PC-3 (cell line): ENCODE data around the gene THAP6. TPM values are rescaled to one million over a fixed set of nuclear protein-coding genes. Genes with fewer than 3 reads are reported as not detected.

Source experiments
- ATAC-seq: fragments of 200-7000 bp; cut with Tn5 transposase; 2 replicates; pipeline ENCODE4 v1.9.1; 2020; ENCODE audit warnings: mild to moderate bottlenecking, moderate library complexity
- BruUV-seq: library from RNA; stranded (reverse); fragments of 400-500 nt; replicated peaks from 2 replicates; lab custom pipeline; 2021; lab: Mats Ljungman, UMichigan
- CTCF ChIA-PET: fragments of 300-600 bp; sonication (Branson Sonifier 250); formaldehyde crosslinking; loops from one replicate; lab custom pipeline; 2022; ENCODE audit warnings: antibody characterized with exemption; lab: Charles Lee
- POLR2A ChIA-PET: fragments of 300-600 bp; sonication (Branson Sonifier 250); formaldehyde crosslinking; loops from one replicate; lab custom pipeline; 2022; ENCODE audit warnings: antibody characterized with exemption; ENCODE audit not compliant: unreplicated experiment; lab: Charles Lee
- DNase-seq: peaks from one replicate; pipeline ENCODE4 v3.0.0-alpha.2; 2015
- H2AFZ ChIP-seq: fragments of 300-600 bp; sonication (generic); 2 replicates; pipeline ENCODE4 v1.6.0; 2016; ENCODE audit warnings: antibody characterized with exemption, low read length
- H3F3A ChIP-seq: fragments of 300-600 bp; sonication (generic); one replicate; pipeline ENCODE4 v1.6.0; 2017; ENCODE audit warnings: antibody characterized with exemption, low read length, control low read depth, mild to moderate bottlenecking; ENCODE audit not compliant: unreplicated experiment
- H3K27ac ChIP-seq: fragments of 300-600 bp; sonication (generic); 2 replicates; pipeline ENCODE4 v1.5.1; 2016; ENCODE audit warnings: mild to moderate bottlenecking, low read length
- H3K27me3 ChIP-seq: fragments of 300-600 bp; sonication (generic); 2 replicates; pipeline ENCODE4 v1.6.1; 2016; ENCODE audit warnings: low read length, mixed read lengths
- H3K36me3 ChIP-seq: fragments of 300-600 bp; sonication (generic); 2 replicates; pipeline ENCODE4 v1.6.1; 2016; ENCODE audit warnings: low read depth, mixed run types, low read length, mixed read lengths
- H3K4me1 ChIP-seq: fragments of 300-600 bp; sonication (generic); 2 replicates; pipeline ENCODE4 v1.5.1; 2016; ENCODE audit warnings: low read length; ENCODE audit not compliant: insufficient read depth
- H3K4me2 ChIP-seq: fragments of 300-600 bp; sonication (generic); 2 replicates; pipeline ENCODE4 v1.6.0; 2016; ENCODE audit warnings: low read length
- H3K4me3 ChIP-seq: fragments of 300-600 bp; sonication (generic); 2 replicates; pipeline ENCODE4 v1.5.1; 2016; ENCODE audit warnings: mild to moderate bottlenecking, low read length, mixed read lengths
- H3K79me2 ChIP-seq: fragments of 300-600 bp; sonication (generic); 2 replicates; pipeline ENCODE4 v1.6.1; 2017; ENCODE audit warnings: low read length, mixed read lengths
- H3K9ac ChIP-seq: fragments of 300-600 bp; sonication (generic); 2 replicates; pipeline ENCODE4 v1.6.0; 2016; ENCODE audit warnings: mild to moderate bottlenecking, low read length
- H3K9me2 ChIP-seq: fragments of 300-600 bp; sonication (generic); replicated peaks from 2 replicates; pipeline ENCODE4 v1.6.1; 2016; ENCODE audit warnings: mixed run types, low read length, mixed read lengths
- H3K9me3 ChIP-seq: fragments of 300-600 bp; sonication (generic); 2 replicates; pipeline ENCODE4 v1.6.1; 2016; ENCODE audit warnings: low read length, mixed read lengths
- H4K20me1 ChIP-seq: fragments of 300-600 bp; sonication (generic); 2 replicates; pipeline ENCODE4 v1.6.1; 2016; ENCODE audit warnings: low read length, mixed read lengths
- EZH2 ChIP-seq: fragments of 300-600 bp; sonication (generic); IDR thresholded peaks from one replicate; pipeline ENCODE4 v1.6.1; 2017; ENCODE audit warnings: antibody characterized with exemption, mild to moderate bottlenecking, low read length; ENCODE audit not compliant: unreplicated experiment
- EZH2phosphoT487 ChIP-seq: fragments of 300-600 bp; sonication (generic); IDR thresholded peaks from 2 replicates; pipeline ENCODE4 v1.6.1; 2018; ENCODE audit warnings: mild to moderate bottlenecking, antibody characterized with exemption, low read length, borderline replicate concordance
- intact Hi-C: fragments of 100-400 bp; cut with micrococcal nuclease; formaldehyde crosslinking; loops from 2 replicates; pipeline ENCODE4 v1.9.0; 2023
- total RNA-seq: library from RNA; depleted of rRNA; stranded (reverse); fragments of >200 nt; gene quantifications from 2 replicates; pipeline ENCODE4 v1.2.3, GENCODE V29; 2014
- TF ChIP-seq, protein P1 (sequence below): fragments of 300-600 bp; sonication (generic); conservative IDR thresholded peaks from 2 replicates; pipeline ENCODE4 v1.5.1; 2017; ENCODE audit warnings: antibody characterized with exemption, low read depth, mild to moderate bottlenecking, low read length

The THAP6 gene
- total RNA-seq, 1 experiment from 2014 or later = 8.7 TPM

DNA sequence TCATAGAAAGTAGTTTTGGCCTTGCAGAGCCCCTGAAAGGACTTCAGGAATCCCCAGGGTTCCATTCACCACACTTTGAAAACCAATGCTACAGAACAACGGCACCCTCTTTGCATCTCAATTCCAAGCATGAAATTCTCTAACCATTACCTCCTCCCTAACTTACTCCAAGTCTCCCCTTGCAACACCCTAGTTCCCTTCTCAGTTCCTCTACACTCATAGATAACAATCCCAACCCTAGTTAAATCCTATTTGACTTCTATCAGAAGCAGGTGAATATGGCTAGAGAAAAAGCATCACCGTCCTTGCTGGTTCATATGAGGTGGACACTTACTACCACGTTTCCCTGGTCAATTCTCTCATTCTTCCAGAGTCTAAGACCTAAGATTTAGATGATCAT lies 2.4 kb upstream of the THAP6 start:
- peak overlapping the region; percentile 90 for H3K4me2 ChIP-seq
- no peaks in the 10 kb centered on the region for H4K20me1 ChIP-seq
- H3K79me2 ChIP-seq = peaks cover 84% of the 10 kb centered on the region
- TF ChIP-seq EZH2phosphoT487 = no peak
- TF ChIP-seq, protein P1, sequence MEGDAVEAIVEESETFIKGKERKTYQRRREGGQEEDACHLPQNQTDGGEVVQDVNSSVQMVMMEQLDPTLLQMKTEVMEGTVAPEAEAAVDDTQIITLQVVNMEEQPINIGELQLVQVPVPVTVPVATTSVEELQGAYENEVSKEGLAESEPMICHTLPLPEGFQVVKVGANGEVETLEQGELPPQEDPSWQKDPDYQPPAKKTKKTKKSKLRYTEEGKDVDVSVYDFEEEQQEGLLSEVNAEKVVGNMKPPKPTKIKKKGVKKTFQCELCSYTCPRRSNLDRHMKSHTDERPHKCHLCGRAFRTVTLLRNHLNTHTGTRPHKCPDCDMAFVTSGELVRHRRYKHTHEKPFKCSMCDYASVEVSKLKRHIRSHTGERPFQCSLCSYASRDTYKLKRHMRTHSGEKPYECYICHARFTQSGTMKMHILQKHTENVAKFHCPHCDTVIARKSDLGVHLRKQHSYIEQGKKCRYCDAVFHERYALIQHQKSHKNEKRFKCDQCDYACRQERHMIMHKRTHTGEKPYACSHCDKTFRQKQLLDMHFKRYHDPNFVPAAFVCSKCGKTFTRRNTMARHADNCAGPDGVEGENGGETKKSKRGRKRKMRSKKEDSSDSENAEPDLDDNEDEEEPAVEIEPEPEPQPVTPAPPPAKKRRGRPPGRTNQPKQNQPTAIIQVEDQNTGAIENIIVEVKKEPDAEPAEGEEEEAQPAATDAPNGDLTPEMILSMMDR = no peak
- no peak for TF ChIP-seq EZH2
- BruUV-seq = no TSS peak
- peaks cover 16% of the 10 kb centered on the region; the same call in 1 of the 2 replicates for H3K36me3 ChIP-seq
- H3K4me3 ChIP-seq = peak overlapping the region; percentile 51
- DNase-seq (no peak), ATAC-seq (no peak)
- no peaks in the 10 kb centered on the region for H3F3A ChIP-seq
- CTCF ChIA-PET = no interaction called here
- intact Hi-C loops = no loop called here
- H3K4me1 ChIP-seq = peaks cover 38% of the 10 kb centered on the region
- no peak overlapping the region for H3K9ac ChIP-seq
- H3K9me3 ChIP-seq = no peaks in the 10 kb centered on the region
- H3K27ac ChIP-seq = no peak overlapping the region
- H3K27me3 ChIP-seq = no peaks in the 10 kb centered on the region
- POLR2A ChIA-PET = no interaction called here
- H2AFZ ChIP-seq = no peak overlapping the region
- H3K9me2 ChIP-seq = no peaks in the 10 kb centered on the region

DNA sequence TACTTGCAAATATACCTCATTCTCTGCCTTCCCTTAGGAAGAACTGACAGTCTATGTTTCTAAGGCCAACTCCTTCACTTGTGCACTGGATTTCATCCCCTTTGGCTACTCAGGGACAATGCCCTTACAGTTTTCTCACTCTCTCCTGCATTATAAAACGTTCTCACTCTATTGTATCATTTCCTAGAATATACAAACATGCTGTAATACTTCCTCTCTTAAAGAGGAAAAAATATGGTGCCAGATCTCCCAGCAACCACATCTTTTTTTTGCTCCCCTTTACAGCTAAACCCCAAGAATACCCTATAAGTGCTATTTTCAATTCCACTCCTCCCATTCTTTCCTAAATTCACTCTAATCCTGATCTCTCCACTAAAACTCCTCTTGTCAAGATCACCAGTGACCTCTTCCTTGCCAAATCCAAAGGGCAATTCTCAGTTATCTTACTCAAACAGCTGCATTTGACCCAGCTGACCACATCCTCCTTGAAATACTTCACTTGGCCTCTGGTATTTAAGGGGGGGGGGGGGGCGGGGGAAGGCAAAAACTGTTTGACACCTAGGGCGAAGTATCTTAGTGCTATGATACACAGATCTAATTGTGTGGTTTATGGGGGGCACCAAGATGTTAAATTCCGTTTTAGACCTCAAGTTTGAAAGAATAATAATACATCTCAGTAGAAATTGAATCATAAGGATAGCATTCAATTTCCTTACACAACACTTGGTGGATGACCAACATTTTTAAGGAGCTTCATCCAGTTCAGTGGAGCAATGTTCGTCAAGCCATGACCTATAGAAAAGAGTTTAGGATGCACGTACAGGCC lies 1.7 kb upstream of the THAP6 start:
- Histone ChIP-seq H3K27me3 (no peaks in the 10 kb centered on the region), H4K20me1 (no peaks in the 10 kb centered on the region), H3K9me3 (no peaks in the 10 kb centered on the region), H3K4me1 (peaks cover 38% of the 10 kb centered on the region), H2AFZ (no peak overlapping the region), H3K79me2 (peaks cover 77% of the 10 kb centered on the region), H3K27ac (no peak overlapping the region), H3F3A (no peaks in the 10 kb centered on the region), H3K4me3 (peak overlapping the region; percentile 95), H3K36me3 (peaks cover 10% of the 10 kb centered on the region; the same call in 1 of the 2 replicates), H3K4me2 (peak overlapping the region; percentile 90), H3K9me2 (no peaks in the 10 kb centered on the region), H3K9ac (peak overlapping the region; percentile 90)
- DNase-seq = peak; percentile 11
- ATAC-seq = no peak
- CTCF ChIA-PET = no interaction called here
- intact Hi-C loops = no loop called here
- POLR2A ChIA-PET = interaction anchor here (0.6 kb wide), 1 partner anchor 17 kb away, joined by 3 read pairs; no protein-coding TSS in a partner anchor
- TF ChIP-seq EZH2 (no peak), EZH2phosphoT487 (no peak)
- TF ChIP-seq, protein P1 = no peak
- no TSS peak for BruUV-seq
